ENCODE results near the gene XAF1.
"Not testable (repeated sequence)": the region's sequence is repeated elsewhere in the genome, so short reads cannot be mapped to it uniquely, and the experiment has no call there.

XAF1 gene

DNA sequence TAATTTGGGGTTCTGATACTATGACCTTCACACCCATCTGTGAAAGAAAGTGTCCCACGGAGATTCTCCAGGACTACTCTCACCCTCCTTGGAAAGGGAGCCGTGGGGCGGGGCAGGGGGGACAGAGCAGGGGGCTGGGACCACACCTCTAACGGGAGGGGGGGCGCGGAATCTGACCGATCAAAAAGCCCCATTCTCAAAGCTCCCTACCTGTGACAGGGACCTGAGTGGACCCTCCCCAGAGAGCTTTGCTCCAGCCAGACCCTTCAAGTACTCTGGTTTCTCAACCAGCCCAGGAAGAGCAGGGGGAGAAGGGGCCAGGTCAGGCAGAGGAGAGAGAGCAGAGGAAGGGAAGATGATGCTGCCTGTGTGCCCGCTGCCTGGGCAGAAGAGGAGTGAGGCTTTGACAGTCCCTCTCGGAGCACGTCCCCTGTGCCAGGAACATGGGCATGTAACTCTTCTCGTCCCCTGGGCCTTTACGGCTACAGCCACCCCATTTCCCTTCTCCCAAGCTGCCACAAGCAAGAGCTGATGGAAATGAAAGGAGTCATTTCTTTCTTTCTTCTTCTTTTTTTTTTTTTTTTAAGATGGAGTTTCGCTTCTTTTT, 682 bp downstream of the XAF1 start:
- no peak overlapping the region for H3K9ac ChIP-seq (ENCODE audit: low read depth, low read length)

GRCh38 chr17:6757747-6758146, 1.9 kb downstream of the XAF1 start:
- H3K36me3 ChIP-seq (ENCODE audit: control insufficient read depth, insufficient read depth, low read length) = no peaks in the 10 kb centered on the region
- no peaks in the 10 kb centered on the region for H3K27me3 ChIP-seq (ENCODE audit: control insufficient read depth, insufficient read depth, low read length)
- peaks cover 4% of the 10 kb centered on the region for H3K4me1 ChIP-seq (ENCODE audit: control insufficient read depth, insufficient read depth, low read length)
- H3K4me3 ChIP-seq (ENCODE audit: low read depth, low read length) = no peak overlapping the region
- H3K9me3 ChIP-seq (ENCODE audit: control insufficient read depth, insufficient read depth, low read length) = no peaks in the 10 kb centered on the region
- H3K9ac ChIP-seq (ENCODE audit: low read depth, low read length) = no peak overlapping the region

More for the DNA sequence above, 682 bp downstream of the XAF1 start:
- Histone ChIP-seq H3K9me3 (ENCODE audit: control insufficient read depth, insufficient read depth, low read length) (no peaks in the 10 kb centered on the region), H3K4me3 (ENCODE audit: low read depth, low read length) (no peak overlapping the region), H3K27me3 (ENCODE audit: control insufficient read depth, insufficient read depth, low read length) (no peaks in the 10 kb centered on the region), H3K36me3 (ENCODE audit: control insufficient read depth, insufficient read depth, low read length) (no peaks in the 10 kb centered on the region), H3K4me1 (ENCODE audit: control insufficient read depth, insufficient read depth, low read length) (peaks cover 8% of the 10 kb centered on the region)

GRCh38 chr17:6761779-6762178, 5.9 kb downstream of the XAF1 start:
- Histone ChIP-seq H3K4me3 (ENCODE audit: low read depth, low read length) (no peak overlapping the region), H3K9ac (ENCODE audit: low read depth, low read length) (no peak overlapping the region), H3K9me3 (ENCODE audit: control insufficient read depth, insufficient read depth, low read length) (no peaks in the 10 kb centered on the region), H3K36me3 (ENCODE audit: control insufficient read depth, insufficient read depth, low read length) (no peaks in the 10 kb centered on the region), H3K4me1 (ENCODE audit: control insufficient read depth, insufficient read depth, low read length) (peaks cover 4% of the 10 kb centered on the region), H3K27me3 (ENCODE audit: control insufficient read depth, insufficient read depth, low read length) (no peaks in the 10 kb centered on the region)

DNA sequence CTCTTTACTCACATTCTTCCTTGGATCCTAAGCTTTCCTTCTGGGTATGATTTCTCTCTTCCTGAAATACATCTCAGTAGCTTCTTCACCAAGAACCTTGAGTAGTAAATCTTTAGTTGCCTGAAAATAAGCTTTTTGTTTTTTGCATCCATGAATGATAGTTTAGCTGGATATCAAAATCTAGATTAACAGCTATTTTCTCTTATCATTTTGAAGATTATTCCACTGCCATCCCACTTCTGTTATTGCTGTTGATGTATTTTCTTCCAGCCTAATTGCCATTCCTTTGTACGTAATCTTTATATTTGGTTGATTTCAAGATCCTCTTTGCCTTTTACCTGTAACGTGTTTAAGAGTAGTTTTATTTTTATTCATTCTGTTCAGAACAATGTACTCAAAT, 12.6 kb downstream of the XAF1 start:
- Histone ChIP-seq H3K36me3 (ENCODE audit: control insufficient read depth, insufficient read depth, low read length) (no peaks in the 10 kb centered on the region), H3K4me1 (ENCODE audit: control insufficient read depth, insufficient read depth, low read length) (no peaks in the 10 kb centered on the region), H3K9me3 (ENCODE audit: control insufficient read depth, insufficient read depth, low read length) (no peaks in the 10 kb centered on the region), H3K4me3 (ENCODE audit: low read depth, low read length) (no peak overlapping the region), H3K27me3 (ENCODE audit: control insufficient read depth, insufficient read depth, low read length) (peaks cover 3% of the 10 kb centered on the region), H3K9ac (ENCODE audit: low read depth, low read length) (no peak overlapping the region)

- no peaks in the 10 kb centered on the region for H3K4me1 ChIP-seq (ENCODE audit: control insufficient read depth, insufficient read depth, low read length)
- no peak overlapping the region for H3K9ac ChIP-seq (ENCODE audit: low read depth, low read length)
- H3K36me3 ChIP-seq (ENCODE audit: control insufficient read depth, insufficient read depth, low read length) = no peaks in the 10 kb centered on the region
- no peaks in the 10 kb centered on the region for H3K9me3 ChIP-seq (ENCODE audit: control insufficient read depth, insufficient read depth, low read length)
- peaks cover 28% of the 10 kb centered on the region for H3K27me3 ChIP-seq (ENCODE audit: control insufficient read depth, insufficient read depth, low read length)
- H3K4me3 ChIP-seq (ENCODE audit: low read depth, low read length) = no peak overlapping the region
Observed at GRCh38 chr17:6772016-6772415, 16.2 kb downstream of the XAF1 start.

- H3K9ac ChIP-seq (ENCODE audit: low read depth, low read length); H3K4me1 ChIP-seq (ENCODE audit: control insufficient read depth, insufficient read depth, low read length); H3K9me3 ChIP-seq (ENCODE audit: control insufficient read depth, insufficient read depth, low read length); H3K36me3 ChIP-seq (ENCODE audit: control insufficient read depth, insufficient read depth, low read length); H3K4me3 ChIP-seq (ENCODE audit: low read depth, low read length): not testable (repeated sequence)
- peaks cover 40% of the 10 kb centered on the region for H3K27me3 ChIP-seq (ENCODE audit: control insufficient read depth, insufficient read depth, low read length)
Observed at GRCh38 chr17:6774906-6775305, 19.1 kb downstream of the XAF1 start.

- H3K4me1 ChIP-seq (ENCODE audit: control insufficient read depth, insufficient read depth, low read length) = no peaks in the 10 kb centered on the region
- H3K9me3 ChIP-seq (ENCODE audit: control insufficient read depth, insufficient read depth, low read length) = no peaks in the 10 kb centered on the region
- peak within 1 kb of the TSS; percentile 37 for H3K9ac ChIP-seq (ENCODE audit: low read depth, low read length)
- H3K36me3 ChIP-seq (ENCODE audit: control insufficient read depth, insufficient read depth, low read length) = no peaks in the 10 kb centered on the region
- peak within 1 kb of the TSS; percentile 52 for H3K4me3 ChIP-seq (ENCODE audit: low read depth, low read length)
- peaks cover 40% of the 10 kb centered on the region for H3K27me3 ChIP-seq (ENCODE audit: control insufficient read depth, insufficient read depth, low read length)
Observed at GRCh38 chr17:6775871-6776405, 20.1 kb downstream of the XAF1 start, which contains the start of gene FBXO39. Gene FBXO39, plus strand, starts transcription at chr17:6776215. Its CDS starts 3,654 bp downstream, at chr17:6779869.

- H3K27me3 ChIP-seq (ENCODE audit: control insufficient read depth, insufficient read depth, low read length) = peaks cover 35% of the 10 kb centered on the region
- H3K9me3 ChIP-seq (ENCODE audit: control insufficient read depth, insufficient read depth, low read length) = no peaks in the 10 kb centered on the region
- no peaks in the 10 kb centered on the region for H3K36me3 ChIP-seq (ENCODE audit: control insufficient read depth, insufficient read depth, low read length)
- no peaks in the 10 kb centered on the region for H3K4me1 ChIP-seq (ENCODE audit: control insufficient read depth, insufficient read depth, low read length)
- H3K9ac ChIP-seq (ENCODE audit: low read depth, low read length) = no peak overlapping the region
- H3K4me3 ChIP-seq (ENCODE audit: low read depth, low read length) = no peak overlapping the region
Observed at GRCh38 chr17:6779411-6779810, 23.6 kb downstream of the XAF1 start.

GRCh38 chr17:6780001-6780400, 24.2 kb downstream of the XAF1 start:
- H3K27me3 ChIP-seq (ENCODE audit: control insufficient read depth, insufficient read depth, low read length) = peaks cover 32% of the 10 kb centered on the region
- H3K4me3 ChIP-seq (ENCODE audit: low read depth, low read length) = no peak overlapping the region
- H3K9ac ChIP-seq (ENCODE audit: low read depth, low read length) = no peak overlapping the region
- no peaks in the 10 kb centered on the region for H3K9me3 ChIP-seq (ENCODE audit: control insufficient read depth, insufficient read depth, low read length)
- H3K4me1 ChIP-seq (ENCODE audit: control insufficient read depth, insufficient read depth, low read length) = no peaks in the 10 kb centered on the region
- no peaks in the 10 kb centered on the region for H3K36me3 ChIP-seq (ENCODE audit: control insufficient read depth, insufficient read depth, low read length)

DNA sequence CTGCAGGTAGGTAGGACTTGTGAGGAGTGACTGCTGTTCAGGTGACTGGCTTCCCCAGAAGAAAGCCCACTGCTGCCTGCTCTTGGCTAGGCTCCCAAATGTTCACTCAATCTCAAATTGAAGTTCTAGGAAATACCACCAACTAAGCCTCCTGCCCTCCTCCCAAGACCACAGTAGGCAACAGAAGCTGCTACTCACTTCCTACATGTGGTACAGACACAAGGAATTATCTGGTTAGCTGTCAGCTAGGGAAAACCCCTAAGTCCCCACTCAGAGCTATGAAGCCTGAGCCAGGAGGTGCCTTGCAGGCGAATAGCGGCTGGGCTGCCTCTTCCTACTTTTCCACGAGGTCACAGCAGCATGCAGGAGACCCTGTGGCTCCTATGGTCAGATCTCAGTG, 25.0 kb downstream of the XAF1 start:
- no peaks in the 10 kb centered on the region for H3K4me1 ChIP-seq (ENCODE audit: control insufficient read depth, insufficient read depth, low read length)
- H3K9me3 ChIP-seq (ENCODE audit: control insufficient read depth, insufficient read depth, low read length) = no peaks in the 10 kb centered on the region
- no peak overlapping the region for H3K9ac ChIP-seq (ENCODE audit: low read depth, low read length)
- no peaks in the 10 kb centered on the region for H3K36me3 ChIP-seq (ENCODE audit: control insufficient read depth, insufficient read depth, low read length)
- peaks cover 23% of the 10 kb centered on the region for H3K27me3 ChIP-seq (ENCODE audit: control insufficient read depth, insufficient read depth, low read length)
- H3K4me3 ChIP-seq (ENCODE audit: low read depth, low read length) = no peak overlapping the region

GRCh38 chr17:6782244-6782643, 26.4 kb downstream of the XAF1 start:
- H3K4me1 ChIP-seq (ENCODE audit: control insufficient read depth, insufficient read depth, low read length) = no peaks in the 10 kb centered on the region
- H3K27me3 ChIP-seq (ENCODE audit: control insufficient read depth, insufficient read depth, low read length) = peaks cover 12% of the 10 kb centered on the region
- no peak overlapping the region for H3K9ac ChIP-seq (ENCODE audit: low read depth, low read length)
- H3K36me3 ChIP-seq (ENCODE audit: control insufficient read depth, insufficient read depth, low read length) = no peaks in the 10 kb centered on the region
- no peak overlapping the region for H3K4me3 ChIP-seq (ENCODE audit: low read depth, low read length)
- no peaks in the 10 kb centered on the region for H3K9me3 ChIP-seq (ENCODE audit: control insufficient read depth, insufficient read depth, low read length)

DNA sequence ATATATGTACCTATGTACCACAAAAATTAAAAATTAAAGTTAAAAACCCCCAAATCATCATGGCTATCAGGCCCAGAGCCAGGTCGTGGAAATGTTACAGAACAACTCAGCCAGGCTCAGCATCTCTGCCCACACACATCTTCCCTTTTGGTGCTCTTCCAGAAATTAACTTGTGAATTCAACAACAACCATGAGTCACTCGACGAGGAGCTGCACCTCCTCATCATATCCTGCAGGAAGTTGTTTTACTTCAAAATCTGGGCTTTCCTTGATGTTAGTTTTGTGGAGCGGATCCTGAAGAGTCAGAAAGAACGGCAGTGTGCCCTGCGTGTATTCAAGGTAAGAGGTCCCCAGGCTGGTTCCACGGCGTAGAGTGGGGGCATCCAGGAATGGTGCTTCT, 30.8 kb downstream of the XAF1 start:
- Histone ChIP-seq H3K9ac (ENCODE audit: low read depth, low read length) (no peak overlapping the region), H3K4me3 (ENCODE audit: low read depth, low read length) (no peak overlapping the region), H3K27me3 (ENCODE audit: control insufficient read depth, insufficient read depth, low read length) (peaks cover 2% of the 10 kb centered on the region)

More for the DNA sequence above, 30.8 kb downstream of the XAF1 start:
- Histone ChIP-seq H3K36me3 (ENCODE audit: control insufficient read depth, insufficient read depth, low read length) (no peaks in the 10 kb centered on the region), H3K4me1 (ENCODE audit: control insufficient read depth, insufficient read depth, low read length) (no peaks in the 10 kb centered on the region), H3K9me3 (ENCODE audit: control insufficient read depth, insufficient read depth, low read length) (no peaks in the 10 kb centered on the region)
